Mucosa of descending colon (tissue), 3 donors: ENCODE results near the gene ZYG11B. TPM values are rescaled to one million over a fixed set of nuclear protein-coding genes. Genes with fewer than 3 reads are reported as not detected.

Experiments
- ATAC-seq: fragments of 200-7000 bp; cut with Tn5 transposase; one replicate; pipeline ENCODE4 v1.9.1; 2020; ENCODE audit warnings: mild to moderate bottlenecking, moderate library complexity
- DNase-seq, 3 donors: peaks; one replicate each; pipeline ENCODE4 v3.0.0-alpha.2; 2020
- H3K36me3 ChIP-seq: fragments of 200-600 bp; one replicate; pipeline ENCODE4 v1.8.0; 2021; ENCODE audit warnings: low read depth, mild to moderate bottlenecking
- H3K4me1 ChIP-seq: fragments of 200-600 bp; one replicate; pipeline ENCODE4 v1.8.0; 2021; ENCODE audit warnings: low read depth, mild to moderate bottlenecking
- H3K4me3 ChIP-seq: fragments of 200-600 bp; one replicate; pipeline ENCODE4 v1.8.0; 2021; ENCODE audit warnings: mild to moderate bottlenecking
- H3K9me3 ChIP-seq: fragments of 200-600 bp; one replicate; pipeline ENCODE4 v1.8.0; 2021; ENCODE audit warnings: mild to moderate bottlenecking
- intact Hi-C, 2 donors: fragments of 100-400 bp; cut with DNase I in 1 of 2; cut with micrococcal nuclease in 1 of 2; formaldehyde crosslinking; loops; one replicate each; pipeline versions ENCODE4 v1.11.0 to v1.11.1; 2022; cut with DNase I, micrococcal nuclease
- total RNA-seq, 3 donors: library from RNA; stranded (reverse); fragmentation: NEBNext Ultra II Directional in 2 of 3; extraction: Animal tissue kit (Norgen Biotek cat#: 25700) in 2 of 3; gene quantifications; one replicate each; pipeline versions ENCODE4 v1.2.1 to v1.2.4, GENCODE V29; 2021 to 2023
- TF ChIP-seq, protein P1 (sequence below): fragments of 200-600 bp; IDR thresholded peaks from one replicate; pipeline ENCODE4 v1.8.0; 2022; ENCODE audit warnings: antibody characterized with exemption, mild to moderate bottlenecking
- donor health status: DM: no; HTN: no; CAD: no; lungs with moderate emphysema.
- donor health status: DM: no; HTN: no; CAD: no.
- donor health status: DM: no; HTN: yes; CAD: no.

ZYG11B gene
- total RNA-seq, 3 donors from 2014 or later = 28.6 to 56.6 (median 35.7) TPM

DNA sequence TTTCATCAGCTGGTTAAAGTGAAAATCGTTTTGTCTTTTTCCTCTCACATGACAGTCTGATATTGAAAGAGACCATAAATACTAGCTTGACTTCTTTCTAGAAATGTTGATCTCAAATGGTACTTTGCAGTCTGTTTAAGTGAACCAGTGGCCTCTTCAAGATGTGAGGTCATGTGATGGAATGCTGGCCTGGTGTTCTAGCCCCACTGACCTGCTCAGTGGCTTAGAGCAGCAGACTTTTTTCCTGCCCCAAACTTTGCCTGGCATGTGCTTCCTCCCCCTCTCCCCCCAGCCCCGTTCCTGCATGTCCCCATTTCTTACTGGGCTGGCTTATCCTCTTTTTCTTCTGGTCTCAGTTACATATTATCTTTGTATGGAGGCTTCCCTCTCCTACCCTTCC is 150.6 kb downstream of the ZYG11B start:
- intact Hi-C loops = no loop called here
- no peak for ATAC-seq

More for the DNA sequence above, 150.6 kb downstream of the ZYG11B start:
- Histone ChIP-seq H3K9me3 (no peaks in the 10 kb centered on the region), H3K4me3 (no peak overlapping the region), H3K4me1 (no peaks in the 10 kb centered on the region), H3K36me3 (no peaks in the 10 kb centered on the region)
- no peak for DNase-seq
- TF ChIP-seq, protein P1, sequence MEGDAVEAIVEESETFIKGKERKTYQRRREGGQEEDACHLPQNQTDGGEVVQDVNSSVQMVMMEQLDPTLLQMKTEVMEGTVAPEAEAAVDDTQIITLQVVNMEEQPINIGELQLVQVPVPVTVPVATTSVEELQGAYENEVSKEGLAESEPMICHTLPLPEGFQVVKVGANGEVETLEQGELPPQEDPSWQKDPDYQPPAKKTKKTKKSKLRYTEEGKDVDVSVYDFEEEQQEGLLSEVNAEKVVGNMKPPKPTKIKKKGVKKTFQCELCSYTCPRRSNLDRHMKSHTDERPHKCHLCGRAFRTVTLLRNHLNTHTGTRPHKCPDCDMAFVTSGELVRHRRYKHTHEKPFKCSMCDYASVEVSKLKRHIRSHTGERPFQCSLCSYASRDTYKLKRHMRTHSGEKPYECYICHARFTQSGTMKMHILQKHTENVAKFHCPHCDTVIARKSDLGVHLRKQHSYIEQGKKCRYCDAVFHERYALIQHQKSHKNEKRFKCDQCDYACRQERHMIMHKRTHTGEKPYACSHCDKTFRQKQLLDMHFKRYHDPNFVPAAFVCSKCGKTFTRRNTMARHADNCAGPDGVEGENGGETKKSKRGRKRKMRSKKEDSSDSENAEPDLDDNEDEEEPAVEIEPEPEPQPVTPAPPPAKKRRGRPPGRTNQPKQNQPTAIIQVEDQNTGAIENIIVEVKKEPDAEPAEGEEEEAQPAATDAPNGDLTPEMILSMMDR = no peak

Other genes with a start within 250 kb of the ZYG11B start
- 10 to 100 TPM; 17.9 to 51.7 (median 20.8) TPM for gene TUT4, start 173.4 kb upstream of the ZYG11B start, total RNA-seq
- gene GPX7, start 124.1 kb upstream of the ZYG11B start, total RNA-seq = 1 to 10 TPM in 2 of 3 donors, under 1 TPM in 1; 0.46 to 7.8 (median 4.0) TPM
- gene SHISAL2A, start 93.3 kb upstream of the ZYG11B start, total RNA-seq = under 1 TPM in 2 of 3 donors, not detected in 1; 0.72 to 0.78 TPM
- 10 to 100 TPM; 18.6 to 22.0 (median 20.3) TPM for gene COA7, start 28.1 kb upstream of the ZYG11B start, total RNA-seq
- gene ZYG11A, start 116.3 kb downstream of the ZYG11B start, total RNA-seq = under 1 TPM in 2 of 3 donors, not detected in 1; 0.07 to 0.12 TPM
- 100 to 1,000 TPM; 150 to 196 (median 162) TPM for gene ECHDC2, start 195.3 kb downstream of the ZYG11B start, total RNA-seq
- gene SCP2, start 200.8 kb downstream of the ZYG11B start, total RNA-seq = 100 to 1,000 TPM; 228 to 272 (median 267) TPM